Hypothalamus (tissue), 51 donors: ENCODE measurements around the gene GOLGA8N.
A peak's percentile ranks its signal among the peaks of the same experiment; 100 is the strongest.

Source experiments
- DNase-seq, 51 donors: peaks; one replicate each; lab custom pipeline; 2025; lab: John Stamatoyannopoulos, UW

GOLGA8N gene

GRCh38 chr15:32649342-32649741 lies 56.1 kb downstream of the GOLGA8N start:
- no peak for DNase-seq

GRCh38 chr15:32651229-32651837 lies 58.1 kb downstream of the GOLGA8N start:
- peak in 21 of 51 donors; percentile 7 to 66 (median 23) for DNase-seq

GRCh38 chr15:32652178-32652577 lies 58.9 kb downstream of the GOLGA8N start:
- DNase-seq, result no peak

- no peak for DNase-seq
These were observed 62.8 kb downstream of the GOLGA8N start for GRCh38 chr15:32656091-32656490.

GRCh38 chr15:32656496-32656895 lies 63.2 kb downstream of the GOLGA8N start:
- no peak for DNase-seq
